Adrenal gland (tissue), 5 donors: Measurements from ENCODE around the gene STRADA.

Experiments
- POLR2A ChIP-seq, 2 donors: fragments of 450-650 bp; IDR thresholded peaks; one replicate each; pipeline ENCODE4 v1.6.1; 2017; ENCODE audit warnings: antibody characterized with exemption in 2 of 2, mild to moderate bottlenecking in 2 of 2, moderate library complexity in 1 of 2
- TF ChIP-seq, protein P1 (sequence below), 6 experiments: fragments of 450-650 bp in 4 of 6; fragments of 200-600 bp in 2 of 6; sonication (generic) in 1 of 6; IDR thresholded peaks; 1 replicate in 5 of 6; 2 replicates in 1 of 6; pipeline versions ENCODE4 v1.5.1 to v1.8.0; 2016 to 2021; ENCODE audit warnings: antibody characterized with exemption in 6 of 6, mild to moderate bottlenecking in 2 of 6, moderate library complexity in 1 of 6
- donor health status: DM: no; HTN: no; CAD: no.

DNA sequence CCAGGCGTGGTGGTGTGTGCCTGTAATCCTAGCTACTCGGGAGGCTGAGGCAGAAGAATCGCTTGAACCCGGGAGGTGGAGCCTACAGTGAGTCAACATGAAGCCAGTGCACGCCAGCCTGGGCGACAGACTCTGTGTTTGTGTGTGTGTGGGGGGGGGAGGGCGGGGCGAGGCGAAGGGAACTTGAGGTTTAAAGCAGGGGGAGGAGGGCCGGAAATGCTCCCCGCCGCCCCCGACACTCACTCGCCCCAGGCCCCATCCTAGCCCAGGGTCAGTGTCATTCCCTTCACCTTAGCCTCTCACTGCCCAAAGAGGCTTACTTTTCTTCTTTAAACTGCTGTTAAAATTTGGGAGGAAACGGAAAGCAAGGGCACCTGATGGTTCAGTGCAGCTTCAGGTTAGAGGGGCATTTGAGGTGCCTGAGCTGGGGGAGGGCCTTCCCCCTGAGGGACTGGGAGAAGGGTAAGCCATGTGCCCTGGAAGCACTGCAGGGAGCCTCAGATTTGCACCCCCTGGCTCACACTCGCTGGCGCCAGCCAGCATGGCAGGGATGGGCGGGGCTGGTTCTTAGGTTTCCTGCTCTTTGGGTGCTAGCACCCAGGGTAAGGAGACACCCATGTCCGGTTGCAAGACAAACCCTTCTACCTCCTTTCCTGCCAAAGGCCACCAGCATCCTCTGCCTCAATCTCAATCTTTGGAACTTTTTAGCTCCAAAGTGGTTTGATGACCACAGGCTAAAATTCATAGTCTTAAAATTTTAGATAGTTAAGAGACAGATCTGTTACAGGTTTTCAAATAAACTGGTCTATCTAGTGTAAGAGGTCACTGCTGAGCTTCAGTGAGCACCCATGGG is 39.5 kb downstream of the STRADA start:
- TF ChIP-seq, protein P1, sequence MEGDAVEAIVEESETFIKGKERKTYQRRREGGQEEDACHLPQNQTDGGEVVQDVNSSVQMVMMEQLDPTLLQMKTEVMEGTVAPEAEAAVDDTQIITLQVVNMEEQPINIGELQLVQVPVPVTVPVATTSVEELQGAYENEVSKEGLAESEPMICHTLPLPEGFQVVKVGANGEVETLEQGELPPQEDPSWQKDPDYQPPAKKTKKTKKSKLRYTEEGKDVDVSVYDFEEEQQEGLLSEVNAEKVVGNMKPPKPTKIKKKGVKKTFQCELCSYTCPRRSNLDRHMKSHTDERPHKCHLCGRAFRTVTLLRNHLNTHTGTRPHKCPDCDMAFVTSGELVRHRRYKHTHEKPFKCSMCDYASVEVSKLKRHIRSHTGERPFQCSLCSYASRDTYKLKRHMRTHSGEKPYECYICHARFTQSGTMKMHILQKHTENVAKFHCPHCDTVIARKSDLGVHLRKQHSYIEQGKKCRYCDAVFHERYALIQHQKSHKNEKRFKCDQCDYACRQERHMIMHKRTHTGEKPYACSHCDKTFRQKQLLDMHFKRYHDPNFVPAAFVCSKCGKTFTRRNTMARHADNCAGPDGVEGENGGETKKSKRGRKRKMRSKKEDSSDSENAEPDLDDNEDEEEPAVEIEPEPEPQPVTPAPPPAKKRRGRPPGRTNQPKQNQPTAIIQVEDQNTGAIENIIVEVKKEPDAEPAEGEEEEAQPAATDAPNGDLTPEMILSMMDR (IDR thresholded peaks at IDR 0.05) = no peak
- TF ChIP-seq POLR2A (IDR thresholded peaks at IDR 0.05) = no peak
